Kidney epithelial cell (primary cell): ENCODE measurements around the gene ZACN. TPM values are rescaled to one million over a fixed set of nuclear protein-coding genes. Genes with fewer than 3 reads are reported as not detected.
"Not testable (repeated sequence)": the region's sequence is repeated elsewhere in the genome, so short reads cannot be mapped to it uniquely, and the experiment has no call there.

Source experiments
- DNase-seq: peaks from one replicate; pipeline ENCODE4 v3.0.0-alpha.2; 2010; ENCODE audit warnings: low read depth
- H3K27me3 ChIP-seq: 2 replicates; pipeline ENCODE4 v1.6.0; 2011; ENCODE audit warnings: low read length; ENCODE audit not compliant: control insufficient read depth, insufficient read depth
- H3K36me3 ChIP-seq: 2 replicates; pipeline ENCODE4 v1.5.1; 2011; ENCODE audit warnings: low read length; ENCODE audit not compliant: control insufficient read depth, insufficient read depth
- H3K4me3 ChIP-seq: 2 replicates; pipeline ENCODE4 v1.5.1; 2011; ENCODE audit warnings: low read depth, mild to moderate bottlenecking, control low read depth, low read length
- total RNA-seq: library from RNA; depleted of rRNA; stranded (reverse); fragments of >200 nt; gene quantifications from 2 replicates; pipeline ENCODE4 v1.2.3, GENCODE V29; 2015
- TF ChIP-seq, protein P1 (sequence below): IDR thresholded peaks from 2 replicates; pipeline ENCODE4 v1.5.1; 2011; ENCODE audit warnings: mild to moderate bottlenecking, moderate library complexity, low read length, control low read depth, inconsistent platforms; ENCODE audit not compliant: insufficient read depth, poor library complexity, severe bottlenecking

The ZACN gene
- total RNA-seq, 1 donor from 2014 or later = not detected

DNA sequence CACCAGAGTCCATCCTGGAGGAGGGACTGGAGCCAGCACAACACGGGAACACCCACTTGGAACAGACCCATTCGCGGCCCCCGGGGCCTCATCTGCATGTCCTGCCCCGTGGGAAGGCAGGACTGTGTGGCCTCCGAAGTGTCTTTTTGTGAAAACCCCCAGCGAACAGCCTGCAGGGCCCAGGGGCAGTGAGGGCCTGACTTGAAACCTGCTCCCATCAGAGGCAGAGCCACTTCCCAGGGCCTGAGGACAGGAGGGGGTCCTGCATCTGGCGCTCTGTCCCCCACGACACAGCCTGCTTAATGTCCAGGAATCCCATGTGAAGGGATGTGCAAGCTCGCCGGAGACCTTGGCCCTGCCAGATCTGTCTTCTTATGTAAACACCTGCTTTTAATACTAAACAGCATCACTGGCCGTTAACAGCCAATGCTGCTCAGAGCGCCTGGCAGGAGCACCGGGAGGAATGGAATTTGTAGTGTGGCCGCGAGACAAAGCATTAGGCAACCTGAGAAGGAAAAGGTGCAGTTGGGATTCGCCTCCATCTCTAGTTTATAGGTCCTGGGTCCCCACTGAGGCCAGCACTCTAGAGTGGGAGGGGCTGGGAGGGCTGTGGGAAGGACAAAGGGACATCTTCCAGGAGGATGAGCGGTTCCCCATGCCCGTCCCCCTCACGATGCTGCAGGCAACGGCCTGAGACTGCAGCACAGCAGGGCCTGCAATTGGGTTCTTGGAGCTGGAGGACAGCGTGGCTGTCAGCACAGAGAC lies 42.3 kb upstream of the ZACN start:
- DNase-seq = no peak
- TF ChIP-seq, protein P1, sequence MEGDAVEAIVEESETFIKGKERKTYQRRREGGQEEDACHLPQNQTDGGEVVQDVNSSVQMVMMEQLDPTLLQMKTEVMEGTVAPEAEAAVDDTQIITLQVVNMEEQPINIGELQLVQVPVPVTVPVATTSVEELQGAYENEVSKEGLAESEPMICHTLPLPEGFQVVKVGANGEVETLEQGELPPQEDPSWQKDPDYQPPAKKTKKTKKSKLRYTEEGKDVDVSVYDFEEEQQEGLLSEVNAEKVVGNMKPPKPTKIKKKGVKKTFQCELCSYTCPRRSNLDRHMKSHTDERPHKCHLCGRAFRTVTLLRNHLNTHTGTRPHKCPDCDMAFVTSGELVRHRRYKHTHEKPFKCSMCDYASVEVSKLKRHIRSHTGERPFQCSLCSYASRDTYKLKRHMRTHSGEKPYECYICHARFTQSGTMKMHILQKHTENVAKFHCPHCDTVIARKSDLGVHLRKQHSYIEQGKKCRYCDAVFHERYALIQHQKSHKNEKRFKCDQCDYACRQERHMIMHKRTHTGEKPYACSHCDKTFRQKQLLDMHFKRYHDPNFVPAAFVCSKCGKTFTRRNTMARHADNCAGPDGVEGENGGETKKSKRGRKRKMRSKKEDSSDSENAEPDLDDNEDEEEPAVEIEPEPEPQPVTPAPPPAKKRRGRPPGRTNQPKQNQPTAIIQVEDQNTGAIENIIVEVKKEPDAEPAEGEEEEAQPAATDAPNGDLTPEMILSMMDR = no peak
- Histone ChIP-seq H3K4me3 (no peak overlapping the region), H3K36me3 (peaks cover 2% of the 10 kb centered on the region), H3K27me3 (no peaks in the 10 kb centered on the region)

DNA sequence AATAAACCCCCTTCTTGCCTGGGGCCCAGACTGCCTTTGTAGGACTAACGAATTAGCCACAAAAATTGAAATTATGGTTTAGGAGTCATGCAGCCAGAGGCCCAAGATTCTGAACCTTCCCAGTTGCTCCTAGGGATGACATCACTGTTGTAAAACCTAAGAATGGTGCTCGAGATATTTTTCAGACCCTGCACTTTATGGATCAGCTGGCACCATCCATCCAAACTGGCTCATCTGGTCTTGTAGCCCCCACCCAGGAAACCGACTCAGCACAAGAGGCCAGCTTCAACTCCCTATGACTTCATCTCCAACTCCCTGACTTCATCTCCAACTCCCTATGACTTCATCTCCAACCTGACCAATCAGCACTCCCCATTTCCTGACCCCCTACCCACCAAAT lies 40.9 kb upstream of the ZACN start:
- Histone ChIP-seq H3K4me3 (no peak overlapping the region), H3K36me3 (peaks cover 2% of the 10 kb centered on the region), H3K27me3 (no peaks in the 10 kb centered on the region)
- TF ChIP-seq, protein P1 = no peak
- no peak for DNase-seq

DNA sequence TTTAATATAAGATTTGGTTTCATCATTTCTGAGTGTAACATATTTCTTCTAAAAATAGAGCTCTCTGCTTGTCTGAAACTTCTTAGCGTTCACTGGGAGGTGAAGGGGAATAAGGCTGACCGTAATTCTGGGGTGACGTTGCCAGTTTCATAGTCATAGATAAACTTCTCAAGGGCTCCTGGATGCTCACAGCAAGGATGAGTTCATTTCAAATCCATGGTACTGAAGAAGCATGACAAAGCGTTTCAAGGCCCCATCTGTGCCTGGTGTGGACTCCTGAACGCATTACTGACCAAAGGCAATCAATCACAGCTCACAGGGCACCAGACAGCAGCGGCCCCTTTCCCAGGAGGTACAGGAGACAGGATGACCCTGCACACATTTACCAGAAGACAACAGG lies 39.9 kb upstream of the ZACN start:
- no peak for DNase-seq
- Histone ChIP-seq H3K27me3 (no peaks in the 10 kb centered on the region), H3K4me3 (no peak overlapping the region), H3K36me3 (peaks cover 2% of the 10 kb centered on the region)
- TF ChIP-seq, protein P1 = no peak

DNA sequence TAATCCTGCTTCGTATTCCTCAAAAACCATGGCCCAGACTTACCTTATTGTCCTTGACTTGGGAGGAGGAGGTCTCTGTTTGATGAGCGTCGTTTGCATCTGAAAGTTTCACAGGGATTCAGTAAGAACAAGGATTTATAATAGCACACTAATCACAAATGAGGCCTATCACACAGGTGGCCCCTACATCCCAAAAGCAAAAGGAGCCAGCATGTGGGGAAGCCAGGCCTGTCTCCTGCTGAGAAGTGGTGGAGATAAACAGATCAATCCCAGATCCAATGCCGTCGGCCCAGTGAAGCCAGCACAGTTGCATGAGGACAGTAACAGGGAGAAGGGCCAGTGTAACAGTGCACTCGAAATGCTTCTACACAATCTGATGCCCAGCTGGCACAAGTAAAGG lies 38.6 kb upstream of the ZACN start:
- DNase-seq = no peak
- peaks cover 2% of the 10 kb centered on the region for H3K36me3 ChIP-seq
- H3K4me3 ChIP-seq = no peak overlapping the region
- no peaks in the 10 kb centered on the region for H3K27me3 ChIP-seq
- TF ChIP-seq, protein P1 = no peak

DNA sequence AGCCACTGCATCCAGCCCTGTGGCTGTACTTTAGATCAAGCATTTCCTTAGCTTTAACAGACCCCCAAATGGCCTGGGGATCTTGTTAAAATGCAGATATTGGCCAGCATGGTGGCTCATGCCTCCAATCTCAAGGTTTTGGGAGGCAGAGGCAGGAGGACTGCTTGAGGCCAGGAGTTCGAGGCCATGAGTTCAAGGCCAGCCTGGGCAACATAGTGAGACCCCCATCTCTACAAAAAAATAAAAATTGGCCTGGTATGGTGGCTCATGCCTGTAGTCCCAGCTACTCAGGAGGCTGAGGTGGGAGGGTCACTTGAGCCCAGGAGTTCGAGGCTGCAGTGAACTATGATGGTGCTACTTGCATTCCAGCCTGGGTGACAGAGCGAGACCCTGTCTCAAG lies 36.1 kb upstream of the ZACN start:
- not testable (repeated sequence) for H3K27me3 ChIP-seq, H3K36me3 ChIP-seq, H3K4me3 ChIP-seq, DNase-seq

DNA sequence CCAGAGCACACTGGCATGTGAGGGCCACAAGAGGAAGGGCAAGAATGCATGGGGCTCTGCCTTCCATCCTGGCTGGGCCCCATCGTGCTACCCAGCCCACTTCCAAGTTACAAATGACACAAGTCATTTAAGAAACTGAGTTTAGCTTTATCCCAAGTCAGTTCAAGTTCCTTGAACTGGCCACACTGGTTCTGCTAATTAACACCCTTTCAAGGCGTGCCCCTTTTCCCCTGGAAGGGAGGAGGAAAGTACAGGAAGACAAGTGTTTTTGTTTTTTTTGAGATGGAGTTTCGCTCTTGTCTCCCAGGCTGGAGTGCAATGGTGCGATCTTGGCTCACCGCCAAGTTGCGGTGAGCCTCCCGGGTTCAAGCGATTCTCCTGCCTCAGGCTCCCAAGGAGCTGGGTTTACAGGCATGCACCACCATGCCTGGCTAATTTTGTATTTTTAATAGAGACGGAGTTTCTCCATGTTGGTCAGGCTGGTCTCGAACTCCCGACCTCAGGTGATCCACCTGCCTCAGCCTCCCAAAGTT lies 34.4 kb upstream of the ZACN start:
- DNase-seq, H3K4me3 ChIP-seq, H3K36me3 ChIP-seq, H3K27me3 ChIP-seq: not testable (repeated sequence)

DNA sequence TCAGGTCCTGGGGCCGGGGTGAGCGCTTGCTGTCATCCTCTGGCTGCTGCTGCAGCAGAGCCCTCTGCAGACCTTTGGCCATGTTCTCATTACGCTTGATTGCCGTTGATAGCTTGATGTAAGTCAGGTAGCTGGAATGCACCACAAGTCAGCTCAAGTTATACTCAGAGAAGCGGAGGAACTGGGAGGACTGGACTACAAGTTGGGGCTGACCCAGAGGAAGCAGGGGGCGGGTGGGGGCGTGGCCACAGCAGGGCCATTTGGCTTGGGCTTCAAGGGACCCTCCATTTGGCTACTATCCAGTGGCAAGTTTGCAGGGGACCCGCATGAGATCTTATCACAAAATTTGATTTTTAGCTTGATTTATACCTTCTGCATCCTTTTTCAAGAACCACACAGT lies 32.9 kb upstream of the ZACN start:
- Histone ChIP-seq H3K36me3 (peaks cover 5% of the 10 kb centered on the region), H3K4me3 (no peak overlapping the region), H3K27me3 (no peaks in the 10 kb centered on the region)
- TF ChIP-seq, protein P1 = no peak
- no peak for DNase-seq
